GM19035 (cell line): ENCODE measurements around the gene SPINK9.
A peak's percentile ranks its signal among the peaks of the same experiment; 100 is the strongest.
"Not testable (repeated sequence)": the region's sequence is repeated elsewhere in the genome, so short reads cannot be mapped to it uniquely, and the experiment has no call there.

Source experiments
- ATAC-seq: cut with Tn5 transposase; IDR thresholded peaks from one replicate; pipeline ENCODE4 v1.9.1; 2021; ENCODE audit not compliant: unreplicated experiment

The SPINK9 gene

GRCh38 chr5:148335259-148335658 is at the start of gene SPINK9:
SPINK9 (plus strand) TSS chr5:148335559; CDS start chr5:148335614, 55 bp downstream.
- no peak for ATAC-seq

- ATAC-seq, result peak; percentile 55
Observed at GRCh38 chr5:148290271-148291195, 44.8 kb upstream of the SPINK9 start.

DNA sequence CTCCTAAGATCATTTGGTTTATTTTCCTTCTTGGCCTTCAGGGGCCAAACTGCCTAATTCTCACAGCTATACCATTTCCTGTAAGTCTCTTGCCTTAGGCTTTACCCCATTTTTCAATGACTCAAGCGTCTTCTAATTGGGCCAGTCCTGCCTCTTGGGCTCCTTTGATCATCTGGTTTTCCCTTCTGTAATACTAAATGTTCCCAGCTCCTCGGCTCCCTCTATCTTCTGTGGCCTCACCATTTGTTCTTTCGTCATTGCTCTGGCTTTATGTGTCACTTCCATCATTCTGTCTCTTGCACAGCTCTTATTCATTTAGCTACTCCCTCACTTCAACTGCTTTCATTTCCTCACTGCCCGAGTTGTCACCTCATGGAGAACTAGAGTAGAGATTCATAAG is 37.6 kb upstream of the SPINK9 start:
- no peak for ATAC-seq

GRCh38 chr5:148306446-148306845 is 28.9 kb upstream of the SPINK9 start:
- ATAC-seq, result no peak

DNA sequence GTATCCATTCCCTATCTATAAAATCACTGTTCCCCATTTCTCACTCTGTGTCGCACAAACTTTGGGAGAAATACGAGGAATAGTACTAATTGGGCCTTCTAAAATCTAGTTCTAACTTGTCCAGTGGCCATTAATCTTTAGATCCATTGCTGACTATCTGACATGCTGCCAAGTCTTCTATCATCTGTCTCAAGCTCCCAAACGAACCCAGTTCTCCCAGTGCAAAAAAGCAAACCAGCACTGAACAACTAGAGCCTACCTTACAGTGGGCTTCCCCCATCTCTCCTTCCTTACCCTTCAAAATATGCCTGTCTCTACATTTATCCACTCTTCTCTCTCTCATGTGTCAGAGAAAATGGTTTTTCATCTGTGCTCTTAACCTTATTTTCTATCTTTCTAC is 26.3 kb upstream of the SPINK9 start:
- no peak for ATAC-seq

- ATAC-seq, result no peak
Observed at GRCh38 chr5:148309746-148310145, 25.6 kb upstream of the SPINK9 start.

DNA sequence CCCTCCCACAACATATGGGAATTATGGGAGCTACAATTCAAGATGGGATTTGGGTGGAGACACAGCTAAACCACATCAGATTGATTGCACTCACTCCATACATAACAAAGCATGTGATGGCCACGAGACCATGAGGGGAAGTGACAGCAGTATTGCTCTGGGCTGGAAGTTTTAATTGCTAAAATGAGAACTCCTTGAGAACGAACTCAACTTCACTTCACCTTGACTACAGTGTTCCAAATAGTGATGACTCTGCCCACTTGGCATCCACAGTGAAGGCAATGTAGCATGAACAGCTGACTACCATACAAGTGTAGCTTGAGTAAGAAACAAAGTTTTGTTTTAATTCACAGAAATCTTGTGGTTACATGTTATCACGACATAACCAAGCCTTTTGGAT is 23.9 kb upstream of the SPINK9 start:
- no peak for ATAC-seq

DNA sequence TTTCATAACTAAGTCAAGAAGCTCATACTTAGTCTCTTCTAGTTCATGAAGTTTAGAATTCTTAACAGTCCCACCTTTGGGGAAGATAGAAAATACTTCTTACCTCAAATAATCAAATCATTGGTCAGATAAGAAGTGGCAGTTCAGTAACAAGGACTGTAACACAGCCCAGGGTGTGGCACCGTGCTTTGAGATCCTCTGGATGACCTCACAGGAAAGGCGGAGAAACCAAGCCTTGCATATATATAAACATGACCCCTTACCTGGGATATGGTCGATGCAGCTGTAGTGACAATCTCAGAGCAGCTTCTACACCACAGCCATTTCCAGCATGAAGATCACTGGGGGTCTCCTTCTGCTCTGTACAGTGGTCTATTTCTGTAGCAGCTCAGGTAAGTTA is 23.2 kb upstream of the SPINK9 start, which contains the start of gene SPINK7:
Gene SPINK7 (plus strand): TSS at position 271 of the 400 bp plus-strand sequence. CDS start 61 bp downstream, at position 332.
- ATAC-seq, result no peak

GRCh38 chr5:148314187-148314586 is 21.2 kb upstream of the SPINK9 start:
- no peak for ATAC-seq

GRCh38 chr5:148314731-148315130 is 20.6 kb upstream of the SPINK9 start:
- ATAC-seq, result no peak

DNA sequence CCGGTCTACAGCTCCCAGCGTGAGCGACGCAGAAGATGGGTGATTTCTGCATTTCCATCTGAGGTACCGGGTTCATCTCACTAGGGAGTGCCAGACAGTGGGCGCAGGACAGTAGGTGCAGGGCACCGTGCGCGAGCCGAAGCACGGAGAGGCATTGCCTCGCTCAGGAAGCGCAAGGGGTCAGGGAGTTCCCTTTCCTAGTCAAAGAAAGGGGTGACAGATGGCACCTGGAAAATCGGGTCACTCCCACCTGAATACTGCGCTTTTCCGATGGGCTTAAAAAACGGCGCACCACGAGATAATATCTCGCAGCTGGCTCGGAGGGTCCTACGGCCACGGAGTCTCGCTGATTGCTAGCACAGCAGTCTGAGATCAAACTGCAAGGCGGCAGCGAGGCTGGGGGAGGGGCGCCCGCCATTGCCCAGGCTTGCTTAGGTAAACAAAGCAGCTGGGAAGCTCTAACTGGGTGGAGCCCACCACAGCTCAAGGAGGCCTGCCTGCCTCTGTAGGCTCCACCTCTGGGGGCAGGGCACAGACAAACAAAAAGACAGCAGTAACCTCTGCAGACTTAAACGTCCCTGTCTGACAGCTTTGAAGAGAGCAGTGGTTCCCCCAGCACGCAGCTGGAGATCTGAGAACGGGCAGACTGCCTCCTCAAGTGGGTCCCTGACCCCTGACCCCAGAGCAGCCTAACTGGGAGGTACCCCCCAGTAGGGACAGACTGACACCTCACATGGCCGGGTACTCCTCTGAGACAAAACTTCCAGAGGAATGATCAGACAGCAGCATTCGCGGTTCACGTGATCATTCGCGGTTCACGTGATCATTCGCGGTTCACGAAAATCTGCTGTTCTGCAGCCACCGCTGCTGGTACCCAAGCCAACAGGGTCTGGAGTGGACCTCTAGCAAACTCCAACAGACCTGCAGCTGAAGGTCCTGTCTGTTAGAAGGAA is 15.1 kb upstream of the SPINK9 start:
- not testable (repeated sequence) for ATAC-seq

- no peak for ATAC-seq
Observed at GRCh38 chr5:148333262-148333849, 2.0 kb upstream of the SPINK9 start.

DNA sequence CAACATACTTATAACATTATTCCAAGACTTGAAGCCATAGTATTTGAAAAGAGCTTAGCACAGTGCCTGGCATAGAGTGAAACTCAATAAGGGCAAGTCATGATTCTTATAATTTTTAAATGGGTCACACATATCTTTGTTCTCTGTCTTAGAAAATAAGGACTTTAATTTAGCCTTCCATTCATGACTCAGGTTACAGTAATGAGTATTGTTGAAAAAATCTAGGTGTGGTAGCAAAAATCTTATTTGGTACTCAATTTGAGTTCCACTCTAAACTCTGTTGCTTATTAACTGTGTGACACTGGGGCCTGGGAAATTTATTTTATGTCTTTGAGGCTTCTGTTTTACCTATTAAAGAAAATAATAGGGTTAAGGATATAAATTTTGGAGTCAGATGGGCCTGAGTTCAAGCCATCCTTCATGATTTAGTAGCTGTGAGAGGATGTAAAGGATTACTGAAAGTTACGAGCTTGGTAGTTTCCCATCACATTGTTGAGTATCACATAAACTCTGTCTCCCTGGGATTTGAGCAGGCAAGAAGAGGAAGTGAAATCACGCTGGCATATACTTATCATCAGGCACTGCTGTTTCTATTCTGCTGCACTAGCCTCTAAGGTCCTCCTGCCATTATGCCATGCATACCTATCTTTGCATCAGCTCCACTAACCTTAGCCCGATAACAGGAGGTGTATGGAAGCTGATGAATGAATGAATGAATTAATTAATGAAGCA is 1.5 kb downstream of the SPINK9 start:
- no peak for ATAC-seq

- ATAC-seq, result no peak
Observed at GRCh38 chr5:148342371-148343045, 7.1 kb downstream of the SPINK9 start.

DNA sequence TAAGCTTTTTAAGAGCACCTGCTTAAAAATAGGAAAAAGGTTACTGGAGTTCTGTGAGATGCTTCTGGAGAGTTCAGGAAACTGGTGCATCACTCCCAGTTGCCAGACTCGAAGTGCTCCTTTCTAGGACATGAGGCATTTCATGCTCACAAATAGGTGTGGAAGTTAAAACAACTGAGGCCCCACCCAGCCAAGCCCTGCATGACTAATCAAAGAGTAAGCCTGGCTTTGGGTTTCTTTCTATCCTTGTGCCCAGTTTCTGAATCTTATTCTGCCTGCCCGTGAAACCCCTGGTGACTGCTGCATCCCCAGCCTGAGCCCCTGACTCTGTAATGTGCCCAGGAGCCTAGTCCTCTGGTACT is 7.7 kb downstream of the SPINK9 start:
- no peak for ATAC-seq

DNA sequence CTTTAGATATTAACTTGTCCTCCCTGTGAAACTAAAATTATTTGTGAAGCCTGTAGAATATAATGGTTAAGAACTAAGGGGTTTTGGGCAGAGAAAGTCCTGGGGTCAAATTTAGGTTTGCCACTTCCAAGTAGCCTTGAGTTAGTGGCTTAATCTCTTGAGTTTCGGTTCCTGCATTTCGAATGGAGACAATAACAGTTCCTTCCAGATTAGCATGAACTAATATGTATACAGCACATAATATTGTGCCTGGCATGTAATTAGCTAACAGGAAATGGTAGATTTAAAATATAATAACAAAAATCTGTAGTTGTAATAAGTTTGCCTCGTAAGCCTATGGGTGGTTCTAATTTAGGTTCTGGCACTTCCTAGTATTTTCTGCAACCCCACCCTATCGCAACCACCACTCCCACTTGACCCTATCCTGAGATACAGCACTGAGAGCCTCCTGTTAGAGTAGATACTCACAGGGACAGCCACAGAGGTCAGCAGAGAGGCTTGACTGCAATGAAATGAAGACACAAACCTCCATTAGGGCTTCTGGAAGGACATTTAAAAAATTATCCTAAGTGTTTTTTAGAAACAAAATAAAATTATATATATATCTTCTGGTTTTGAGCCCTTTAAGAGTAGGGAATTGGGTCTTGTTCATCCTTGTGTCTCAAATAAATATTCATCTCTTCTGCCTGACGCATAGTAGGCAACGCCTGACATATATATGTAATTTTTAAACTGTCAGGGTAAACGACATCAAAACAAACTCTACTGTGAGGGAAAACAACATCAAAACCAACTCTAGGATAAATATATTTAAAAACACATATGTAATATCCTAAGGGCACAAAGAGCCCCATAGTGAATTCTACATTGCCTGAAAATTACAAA is 8.5 kb downstream of the SPINK9 start:
- no peak for ATAC-seq

DNA sequence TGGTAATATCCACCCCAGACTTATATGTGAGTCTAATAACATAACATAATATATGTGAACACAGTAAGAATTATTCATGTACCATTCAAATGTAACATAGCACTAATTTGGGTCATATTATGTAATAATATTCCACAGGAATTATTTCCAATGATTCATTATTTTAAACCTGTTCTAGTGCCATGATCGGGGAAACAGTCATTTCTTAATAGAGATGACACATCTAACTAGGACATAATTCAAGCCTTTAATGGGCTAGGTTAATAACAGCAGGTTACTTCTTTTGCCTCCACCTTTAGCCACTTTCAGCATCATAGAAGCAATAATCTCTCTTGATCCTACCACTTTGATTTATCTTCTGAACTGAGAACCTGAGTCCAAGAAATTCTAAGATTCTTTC is 12.3 kb downstream of the SPINK9 start:
- ATAC-seq, result no peak

DNA sequence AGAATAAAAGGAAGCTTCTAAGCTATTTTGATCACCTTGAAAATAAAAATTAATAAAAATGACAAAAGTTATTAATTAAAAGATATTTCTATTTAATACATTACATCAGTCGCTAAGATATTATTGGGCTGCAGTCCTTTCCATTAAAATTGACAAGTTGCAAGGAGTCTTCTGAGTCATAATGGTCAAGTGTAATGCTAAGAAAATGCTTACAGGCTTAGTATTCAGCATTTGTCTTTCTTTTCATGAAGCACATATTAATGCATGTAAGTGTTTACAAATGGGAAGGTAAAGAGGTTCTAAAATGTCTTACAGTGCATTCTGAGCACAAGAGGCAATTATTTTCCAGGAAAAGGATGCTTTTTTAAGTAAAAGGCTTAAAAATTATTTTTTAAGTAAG is 17.3 kb downstream of the SPINK9 start:
- ATAC-seq, result no peak

DNA sequence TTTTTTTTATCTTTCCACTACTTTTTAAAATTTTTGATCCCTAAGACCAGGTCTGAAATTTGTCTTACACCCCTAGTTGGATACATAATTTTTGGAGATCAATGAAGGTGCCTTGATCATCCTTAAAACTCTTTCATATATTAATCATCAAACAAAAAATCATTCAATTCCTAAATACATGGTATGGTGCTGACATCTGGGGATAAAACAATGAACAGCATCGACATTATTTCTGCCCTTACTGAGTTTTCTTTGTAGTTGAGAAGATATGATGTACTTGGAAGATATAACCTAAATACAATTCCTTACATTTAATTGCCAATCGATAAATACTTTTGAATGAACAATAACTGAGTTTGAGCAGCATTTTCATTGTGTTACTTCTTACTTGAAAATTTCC is 18.3 kb downstream of the SPINK9 start:
- no peak for ATAC-seq
